ENCODE measurements around the gene SLC7A11. TPM values are rescaled to one million over a fixed set of nuclear protein-coding genes. Genes with fewer than 3 reads are reported as not detected.

Gene SLC7A11
- total RNA-seq, 1 donor from 2014 or later, result 26.5 TPM

- Mint-ChIP-seq H3K27ac (ENCODE audit: unreplicated experiment) (no peak overlapping the region), H3K27me3 (ENCODE audit: unreplicated experiment) (no peaks in the 10 kb centered on the region), H3K4me3 (ENCODE audit: unreplicated experiment) (no peak overlapping the region), H3K4me1 (ENCODE audit: unreplicated experiment) (peaks cover 17% of the 10 kb centered on the region), H3K9me3 (ENCODE audit: unreplicated experiment) (peaks cover 6% of the 10 kb centered on the region), H3K36me3 (ENCODE audit: unreplicated experiment) (peaks cover 24% of the 10 kb centered on the region)
- TF ChIP-seq, protein P1, sequence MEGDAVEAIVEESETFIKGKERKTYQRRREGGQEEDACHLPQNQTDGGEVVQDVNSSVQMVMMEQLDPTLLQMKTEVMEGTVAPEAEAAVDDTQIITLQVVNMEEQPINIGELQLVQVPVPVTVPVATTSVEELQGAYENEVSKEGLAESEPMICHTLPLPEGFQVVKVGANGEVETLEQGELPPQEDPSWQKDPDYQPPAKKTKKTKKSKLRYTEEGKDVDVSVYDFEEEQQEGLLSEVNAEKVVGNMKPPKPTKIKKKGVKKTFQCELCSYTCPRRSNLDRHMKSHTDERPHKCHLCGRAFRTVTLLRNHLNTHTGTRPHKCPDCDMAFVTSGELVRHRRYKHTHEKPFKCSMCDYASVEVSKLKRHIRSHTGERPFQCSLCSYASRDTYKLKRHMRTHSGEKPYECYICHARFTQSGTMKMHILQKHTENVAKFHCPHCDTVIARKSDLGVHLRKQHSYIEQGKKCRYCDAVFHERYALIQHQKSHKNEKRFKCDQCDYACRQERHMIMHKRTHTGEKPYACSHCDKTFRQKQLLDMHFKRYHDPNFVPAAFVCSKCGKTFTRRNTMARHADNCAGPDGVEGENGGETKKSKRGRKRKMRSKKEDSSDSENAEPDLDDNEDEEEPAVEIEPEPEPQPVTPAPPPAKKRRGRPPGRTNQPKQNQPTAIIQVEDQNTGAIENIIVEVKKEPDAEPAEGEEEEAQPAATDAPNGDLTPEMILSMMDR (IDR thresholded peaks at IDR 0.05), result no peak
- DNase-seq (ENCODE audit: extremely low spot score, unreplicated experiment), result no peak
These were observed 36.5 kb downstream of the SLC7A11 start for GRCh38 chr4:138205531-138206233.

DNA sequence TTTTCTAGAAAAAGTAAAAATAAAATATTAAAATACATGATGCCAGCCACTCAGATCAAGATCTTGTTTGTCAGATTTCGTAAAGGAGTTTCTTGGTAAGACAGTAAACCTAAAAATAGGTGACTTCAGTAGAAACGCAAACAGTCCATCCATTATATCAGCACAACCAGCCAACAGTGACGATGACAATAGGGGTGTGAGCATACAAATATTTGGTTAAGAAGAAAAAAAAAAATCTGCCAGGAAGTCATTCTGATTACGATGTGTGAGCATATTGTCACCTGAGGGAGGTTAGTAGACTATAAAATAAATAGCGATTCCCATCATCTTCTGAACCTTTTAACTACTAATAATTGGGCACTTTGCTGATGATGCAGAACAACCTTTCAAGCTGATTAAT lies 37.6 kb downstream of the SLC7A11 start:
- H3K9me3 Mint-ChIP-seq (ENCODE audit: unreplicated experiment), result no peaks in the 10 kb centered on the region
- TF ChIP-seq, protein P1 (IDR thresholded peaks at IDR 0.05), result no peak
- no peaks in the 10 kb centered on the region for H3K27me3 Mint-ChIP-seq (ENCODE audit: unreplicated experiment)
- H3K4me1 Mint-ChIP-seq (ENCODE audit: unreplicated experiment), result peaks cover 12% of the 10 kb centered on the region
- no peak overlapping the region for H3K27ac Mint-ChIP-seq (ENCODE audit: unreplicated experiment)
- peaks cover 17% of the 10 kb centered on the region for H3K36me3 Mint-ChIP-seq (ENCODE audit: unreplicated experiment)
- no peak overlapping the region for H3K4me3 Mint-ChIP-seq (ENCODE audit: unreplicated experiment)
- no peak for DNase-seq (ENCODE audit: extremely low spot score, unreplicated experiment)

DNA sequence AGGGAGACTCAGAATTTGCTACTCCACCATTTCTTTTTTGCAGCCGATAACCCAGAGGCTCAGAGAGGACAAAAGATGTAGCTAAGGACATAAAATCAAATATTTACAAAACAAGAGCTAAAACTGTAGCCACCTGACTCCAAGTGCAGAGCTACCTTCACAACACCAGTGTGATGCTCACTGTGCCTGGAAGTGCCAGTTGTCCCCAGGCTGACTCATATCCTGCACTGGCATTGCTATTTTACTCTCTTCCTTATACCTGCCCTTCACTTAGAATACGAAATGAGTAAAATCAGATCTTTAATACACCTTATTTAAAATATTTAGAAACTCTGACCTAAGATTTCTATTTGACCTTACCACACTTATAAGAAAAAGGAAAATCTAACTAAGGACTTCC lies 39.5 kb downstream of the SLC7A11 start:
- peaks cover 23% of the 10 kb centered on the region for H3K36me3 Mint-ChIP-seq (ENCODE audit: unreplicated experiment)
- DNase-seq (ENCODE audit: extremely low spot score, unreplicated experiment), result no peak
- H3K27me3 Mint-ChIP-seq (ENCODE audit: unreplicated experiment), result no peaks in the 10 kb centered on the region
- H3K4me1 Mint-ChIP-seq (ENCODE audit: unreplicated experiment), result peaks cover 13% of the 10 kb centered on the region
- TF ChIP-seq, protein P1 (IDR thresholded peaks at IDR 0.05), result no peak
- H3K9me3 Mint-ChIP-seq (ENCODE audit: unreplicated experiment), result no peaks in the 10 kb centered on the region
- H3K4me3 Mint-ChIP-seq (ENCODE audit: unreplicated experiment), result no peak overlapping the region
- no peak overlapping the region for H3K27ac Mint-ChIP-seq (ENCODE audit: unreplicated experiment)

GRCh38 chr4:138200236-138200590 lies 41.9 kb downstream of the SLC7A11 start:
- Mint-ChIP-seq H3K27me3 (ENCODE audit: unreplicated experiment) (no peaks in the 10 kb centered on the region), H3K36me3 (ENCODE audit: unreplicated experiment) (peaks cover 28% of the 10 kb centered on the region), H3K4me3 (ENCODE audit: unreplicated experiment) (no peak overlapping the region), H3K9me3 (ENCODE audit: unreplicated experiment) (no peaks in the 10 kb centered on the region), H3K27ac (ENCODE audit: unreplicated experiment) (no peak overlapping the region), H3K4me1 (ENCODE audit: unreplicated experiment) (peaks cover 13% of the 10 kb centered on the region)
- DNase-seq (ENCODE audit: extremely low spot score, unreplicated experiment), result no peak
- TF ChIP-seq, protein P1 (IDR thresholded peaks at IDR 0.05), result no peak

- Mint-ChIP-seq H3K36me3 (ENCODE audit: unreplicated experiment) (peaks cover 32% of the 10 kb centered on the region), H3K4me3 (ENCODE audit: unreplicated experiment) (no peak overlapping the region), H3K4me1 (ENCODE audit: unreplicated experiment) (peaks cover 13% of the 10 kb centered on the region), H3K27me3 (ENCODE audit: unreplicated experiment) (no peaks in the 10 kb centered on the region), H3K27ac (ENCODE audit: unreplicated experiment) (no peak overlapping the region), H3K9me3 (ENCODE audit: unreplicated experiment) (no peaks in the 10 kb centered on the region)
- no peak for DNase-seq (ENCODE audit: extremely low spot score, unreplicated experiment)
- TF ChIP-seq, protein P1 (IDR thresholded peaks at IDR 0.05), result no peak
These were observed 42.4 kb downstream of the SLC7A11 start for GRCh38 chr4:138199568-138200235.

Data from osteocyte (in vitro differentiated cells).